KOPT-K1 (cell line): Measurements from ENCODE around the gene PARM1.

Experiments
- H3K27ac ChIP-seq: fragments of 200-600 bp; sonication (generic); 2 replicates; pipeline ENCODE4 v1.5.1; 2016; ENCODE audit warnings: antibody characterized with exemption, mild to moderate bottlenecking, low read depth, low read length; ENCODE audit not compliant: poor library complexity, severe bottlenecking
- H3K36me3 ChIP-seq: fragments of 200-600 bp; sonication (generic); 2 replicates; pipeline ENCODE4 v1.5.1; 2017; ENCODE audit warnings: antibody characterized with exemption, mild to moderate bottlenecking, low read length, moderate library complexity; ENCODE audit not compliant: insufficient read depth
- H3K9me3 ChIP-seq: fragments of 200-600 bp; sonication (generic); 2 replicates; pipeline ENCODE4 v1.5.1; 2017; ENCODE audit warnings: antibody characterized with exemption, low read length, mild to moderate bottlenecking; ENCODE audit not compliant: insufficient read depth, poor library complexity, severe bottlenecking

PARM1 gene

DNA sequence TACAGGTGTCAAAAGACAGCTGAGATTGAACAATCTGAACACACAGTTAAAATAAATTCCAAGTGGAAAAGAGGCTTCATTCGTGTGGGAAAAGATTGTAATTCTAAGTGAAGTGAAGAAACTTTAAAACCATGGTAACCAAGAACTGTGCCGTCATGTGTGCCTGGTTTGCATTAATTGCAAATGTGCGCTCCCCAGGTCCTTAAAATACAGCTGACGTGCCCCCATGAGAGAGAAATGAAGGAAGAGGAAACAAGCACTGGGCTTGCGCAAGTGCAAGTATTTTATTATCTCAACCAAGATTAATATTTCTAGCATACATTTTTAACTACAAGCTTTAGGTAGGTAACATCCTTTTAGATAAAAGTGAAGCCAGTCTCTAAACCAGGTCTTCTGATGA is 92.5 kb downstream of the PARM1 start:
- Histone ChIP-seq H3K9me3 (no peaks in the 10 kb centered on the region), H3K27ac (no peak overlapping the region), H3K36me3 (no peaks in the 10 kb centered on the region)

DNA sequence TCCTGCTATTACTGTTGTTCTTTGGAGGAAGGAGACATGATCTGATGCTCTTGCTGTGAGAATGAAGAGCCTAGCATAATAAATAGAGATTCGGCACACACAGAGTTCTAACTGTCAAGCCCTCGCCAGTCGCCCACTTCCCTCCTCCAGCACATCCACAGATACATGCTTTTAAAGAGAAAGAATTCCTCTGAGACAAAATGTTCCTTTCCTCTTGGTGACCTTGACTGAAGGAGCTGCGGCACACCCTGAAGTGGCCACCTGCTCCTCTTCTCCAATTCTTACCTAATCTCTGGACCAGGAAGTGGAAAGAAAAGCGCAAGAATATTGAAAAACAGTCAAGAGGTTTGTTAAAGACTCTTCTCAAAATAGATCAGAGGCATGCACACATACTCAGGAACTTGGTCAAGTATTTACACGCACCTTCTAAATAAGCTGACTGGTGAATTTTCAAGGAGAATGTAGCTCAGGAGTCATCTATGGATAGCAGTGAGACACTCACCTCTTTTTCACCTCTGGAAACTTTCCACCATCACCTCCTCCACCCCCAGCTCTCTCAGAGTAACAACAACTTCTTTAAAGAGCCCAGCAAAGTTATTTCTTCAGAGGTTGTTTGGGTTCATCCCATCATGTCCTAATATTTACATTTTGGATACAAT is 95.4 kb downstream of the PARM1 start:
- Histone ChIP-seq H3K27ac (no peak overlapping the region), H3K36me3 (no peaks in the 10 kb centered on the region), H3K9me3 (no peaks in the 10 kb centered on the region)

DNA sequence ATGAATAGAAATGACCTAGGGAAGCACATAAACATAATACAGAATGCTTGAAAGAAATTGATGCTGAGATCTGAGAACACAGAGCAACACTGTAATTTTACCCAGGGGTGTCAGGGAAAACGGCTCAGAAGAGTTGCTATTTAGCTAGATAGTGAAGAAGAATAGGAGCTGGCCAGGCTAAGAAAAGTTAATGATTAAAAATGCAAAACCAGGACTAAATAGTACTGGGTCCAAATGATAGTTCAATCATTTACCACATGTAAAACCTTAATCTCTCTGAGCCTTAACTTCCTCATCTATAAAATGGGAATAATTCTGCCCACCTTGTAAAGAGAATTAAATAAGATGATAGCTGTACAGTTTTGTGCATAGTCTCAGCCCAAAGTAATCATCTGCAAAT is 97.1 kb downstream of the PARM1 start:
- Histone ChIP-seq H3K36me3 (no peaks in the 10 kb centered on the region), H3K9me3 (no peaks in the 10 kb centered on the region), H3K27ac (no peak overlapping the region)

DNA sequence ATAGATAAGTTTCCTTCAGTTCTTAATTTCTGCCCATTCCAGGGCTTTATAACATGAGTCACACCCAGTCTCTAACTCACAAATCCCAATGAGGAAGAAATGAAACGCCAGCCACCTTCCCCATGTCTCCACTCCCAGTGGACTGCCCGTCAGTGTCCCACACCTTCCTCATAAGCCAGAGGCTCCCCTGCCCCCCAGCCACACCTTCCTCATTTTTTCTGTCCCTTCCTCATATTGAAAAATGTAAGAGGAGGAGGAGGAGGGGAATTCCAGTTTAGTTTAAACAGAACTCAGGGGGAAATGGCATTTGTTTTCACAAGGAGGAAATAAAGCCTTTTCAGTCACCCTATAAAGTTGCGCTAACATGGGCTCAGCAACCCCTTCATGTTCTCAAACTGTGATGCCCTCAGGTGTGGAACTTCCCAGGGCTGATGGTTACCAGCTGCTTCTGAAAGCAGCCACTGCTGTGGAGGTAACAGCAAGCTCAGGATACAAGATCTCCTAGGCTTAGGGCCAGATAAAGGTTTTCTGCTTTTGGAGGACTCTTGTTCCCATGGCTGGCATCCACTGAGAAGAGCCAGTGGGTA is 97.8 kb downstream of the PARM1 start:
- Histone ChIP-seq H3K36me3 (no peaks in the 10 kb centered on the region), H3K9me3 (no peaks in the 10 kb centered on the region), H3K27ac (no peak overlapping the region)

DNA sequence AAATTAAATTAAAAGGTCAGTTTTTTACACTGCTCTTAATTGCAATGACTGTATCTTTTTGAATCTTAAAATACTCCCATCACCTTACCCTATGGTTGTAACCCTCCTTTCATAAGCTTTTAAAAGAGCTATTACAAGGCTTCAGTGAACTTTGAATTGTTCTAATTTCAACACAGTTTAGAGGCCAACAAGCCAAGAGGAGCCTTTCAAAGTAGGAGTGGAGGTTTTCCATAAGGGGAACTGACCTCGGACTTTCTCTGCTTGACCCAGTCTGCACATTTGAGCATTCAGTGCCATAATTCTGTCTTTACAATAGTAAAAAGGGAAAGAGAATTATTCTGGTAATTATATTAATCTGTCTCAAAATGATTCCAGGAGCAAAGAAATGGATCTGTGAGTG is 98.9 kb downstream of the PARM1 start:
- H3K27ac ChIP-seq = no peak overlapping the region
- no peaks in the 10 kb centered on the region for H3K36me3 ChIP-seq
- H3K9me3 ChIP-seq = no peaks in the 10 kb centered on the region

DNA sequence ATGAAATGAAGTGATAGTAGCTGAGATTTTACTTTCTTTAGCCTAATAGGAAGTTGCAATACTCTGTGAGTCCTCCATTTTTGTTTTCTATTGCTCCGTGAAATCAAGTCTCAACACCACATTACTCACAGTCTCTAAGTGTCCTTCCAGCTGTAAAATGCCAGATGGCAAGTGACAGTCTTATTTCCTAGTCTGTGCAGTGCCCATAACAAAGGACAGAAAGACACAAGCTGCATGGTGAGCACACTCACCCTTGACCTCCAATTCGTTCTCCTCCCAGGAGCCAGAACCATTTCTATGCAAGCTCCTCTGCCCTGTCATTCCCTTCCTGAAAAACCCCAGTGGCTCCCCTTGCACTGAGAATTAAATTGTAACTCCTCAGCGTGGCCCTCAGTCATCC is 101.6 kb downstream of the PARM1 start:
- no peak overlapping the region for H3K27ac ChIP-seq
- H3K9me3 ChIP-seq = no peaks in the 10 kb centered on the region
- no peaks in the 10 kb centered on the region for H3K36me3 ChIP-seq

DNA sequence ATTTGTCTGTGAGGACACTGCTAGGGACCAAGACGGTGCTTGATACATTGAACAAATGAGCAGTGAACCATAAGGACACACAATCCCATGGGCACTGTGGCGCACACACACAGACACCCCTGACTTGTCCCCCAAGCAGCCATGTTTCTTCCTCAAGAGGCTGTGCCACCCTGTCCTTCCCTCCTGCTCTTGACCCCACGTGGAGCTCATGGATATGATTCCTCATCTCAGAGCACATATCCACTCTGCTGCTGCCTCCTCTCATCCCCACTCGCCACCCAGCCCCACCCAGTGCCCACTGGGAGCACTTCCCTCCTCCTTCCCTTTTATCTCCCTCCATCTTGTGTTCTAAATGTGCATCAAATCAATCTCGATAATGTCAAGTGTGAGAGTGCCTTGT is 102.4 kb downstream of the PARM1 start:
- Histone ChIP-seq H3K9me3 (no peaks in the 10 kb centered on the region), H3K27ac (no peak overlapping the region), H3K36me3 (no peaks in the 10 kb centered on the region)

DNA sequence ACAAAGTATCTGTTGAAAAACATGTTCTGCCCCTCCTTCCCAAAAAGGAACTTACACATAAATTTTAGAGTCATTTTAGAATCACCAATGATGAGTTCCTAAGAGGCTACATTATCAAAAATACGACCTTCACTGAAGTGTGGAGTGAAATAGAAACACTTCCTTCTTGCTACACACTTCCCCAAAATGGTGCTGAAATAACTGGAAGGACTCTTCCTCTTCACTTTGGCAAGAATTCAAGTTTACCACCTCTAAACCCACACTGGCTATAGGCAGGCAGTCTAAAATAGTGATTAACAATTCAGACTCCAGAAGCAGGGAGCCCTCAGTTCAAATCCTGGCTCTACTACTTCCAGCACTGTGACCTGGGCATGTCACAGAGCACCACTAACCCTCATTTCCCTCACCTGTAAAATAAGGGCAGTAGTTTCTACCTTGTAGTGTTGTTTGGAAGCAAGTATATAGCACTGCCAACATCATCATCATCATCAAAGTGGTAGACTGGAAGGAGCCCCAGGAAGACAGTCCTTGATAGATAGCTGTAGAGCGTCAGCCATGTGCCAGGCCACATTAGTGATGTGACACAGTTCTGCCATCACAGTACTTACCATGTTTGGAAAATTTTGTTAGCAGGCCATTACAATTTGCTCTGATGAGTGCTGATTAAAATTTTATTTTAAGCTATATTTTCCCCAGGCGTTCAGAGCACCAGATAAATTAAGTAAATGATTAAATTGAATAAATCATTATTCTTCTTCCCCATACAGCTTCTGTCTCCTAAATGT is 103.3 kb downstream of the PARM1 start:
- Histone ChIP-seq H3K9me3 (no peaks in the 10 kb centered on the region), H3K36me3 (no peaks in the 10 kb centered on the region), H3K27ac (no peak overlapping the region)

DNA sequence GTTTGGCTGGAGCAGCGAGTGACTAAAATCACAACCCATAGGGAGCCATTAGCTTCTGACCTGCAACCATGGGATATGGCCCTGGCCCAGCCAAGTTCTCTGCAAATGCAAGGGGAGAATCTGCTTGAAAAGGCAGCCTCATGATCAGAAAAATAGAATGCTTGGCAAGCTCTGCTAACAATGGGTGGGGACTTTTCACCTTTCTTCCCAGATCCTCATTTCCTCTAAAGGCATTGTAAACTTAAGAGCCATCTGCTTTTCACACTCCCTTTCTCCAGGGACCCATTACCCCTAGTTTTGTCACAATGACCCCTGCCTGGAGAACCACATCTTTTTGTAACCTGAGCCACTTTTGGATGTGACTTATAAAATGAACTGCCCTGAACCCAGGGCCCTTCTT is 104.3 kb downstream of the PARM1 start:
- Histone ChIP-seq H3K9me3 (no peaks in the 10 kb centered on the region), H3K27ac (no peak overlapping the region), H3K36me3 (no peaks in the 10 kb centered on the region)

DNA sequence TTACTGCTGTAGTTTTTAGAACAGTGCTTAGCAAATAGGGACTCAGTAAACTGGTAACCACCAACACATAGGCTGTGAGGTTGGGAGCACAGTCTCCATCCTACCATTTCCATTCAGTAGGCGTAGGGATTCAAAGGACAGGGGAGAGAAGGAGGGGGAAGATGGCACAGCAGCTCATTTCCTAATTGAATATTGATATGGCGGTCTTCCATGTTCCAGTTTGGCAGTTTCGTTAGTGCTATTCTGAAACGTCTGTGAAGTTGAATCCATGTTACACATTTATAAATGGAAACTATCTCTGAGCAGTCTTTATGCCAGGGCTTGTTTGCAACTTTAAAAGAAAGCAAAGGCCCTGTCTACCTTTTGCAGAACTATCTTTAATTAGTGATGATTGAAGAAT is 105.5 kb downstream of the PARM1 start:
- Histone ChIP-seq H3K36me3 (no peaks in the 10 kb centered on the region), H3K9me3 (no peaks in the 10 kb centered on the region), H3K27ac (no peak overlapping the region)

DNA sequence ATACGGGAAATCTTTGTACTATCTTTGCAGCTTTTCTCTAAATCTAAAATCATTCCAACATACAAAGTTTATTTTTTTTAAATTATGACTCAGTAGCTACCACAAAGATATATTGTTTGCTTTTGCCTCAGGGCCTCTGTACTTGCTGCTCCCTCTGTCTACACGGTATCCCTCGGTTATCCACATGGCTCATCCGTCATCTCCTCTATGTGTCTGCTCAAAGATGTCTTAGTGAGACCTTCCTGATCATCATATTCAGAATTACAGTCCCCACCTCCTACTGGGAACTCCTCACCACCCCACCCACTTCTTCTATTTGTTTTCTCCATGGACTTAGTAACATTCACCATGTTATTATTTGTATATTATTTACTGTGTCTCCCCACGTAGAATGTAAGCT is 107.8 kb downstream of the PARM1 start:
- Histone ChIP-seq H3K36me3 (no peaks in the 10 kb centered on the region), H3K27ac (no peak overlapping the region), H3K9me3 (no peaks in the 10 kb centered on the region)

DNA sequence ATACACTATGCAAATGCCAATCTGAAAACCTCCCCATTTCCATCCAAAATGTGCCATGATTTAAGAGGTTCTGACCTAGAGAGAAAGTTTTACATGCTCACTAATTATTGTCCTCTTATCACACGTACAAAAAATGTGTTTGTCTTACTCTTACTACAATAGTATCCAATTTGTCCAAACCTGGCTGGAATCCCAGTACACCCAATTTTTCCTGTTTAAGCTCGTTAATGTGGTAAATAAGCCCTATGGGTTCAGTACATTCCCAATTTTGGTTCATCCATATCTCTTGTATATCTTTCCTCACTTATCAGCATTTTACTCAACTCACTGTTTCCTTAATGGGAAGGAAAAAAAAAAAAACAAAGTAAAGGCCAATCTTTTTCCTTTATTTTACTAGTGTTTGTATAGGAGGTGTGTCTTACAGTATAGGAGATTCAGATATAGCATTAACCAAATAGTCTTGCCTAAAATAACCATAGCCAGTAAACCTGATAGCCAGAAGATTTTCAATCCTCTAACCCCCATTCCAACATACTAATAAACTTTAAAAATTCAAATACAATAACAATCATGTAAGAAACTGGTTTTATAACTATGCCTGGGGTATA is 109.8 kb downstream of the PARM1 start:
- H3K36me3 ChIP-seq = no peaks in the 10 kb centered on the region
- no peak overlapping the region for H3K27ac ChIP-seq
- H3K9me3 ChIP-seq = no peaks in the 10 kb centered on the region

DNA sequence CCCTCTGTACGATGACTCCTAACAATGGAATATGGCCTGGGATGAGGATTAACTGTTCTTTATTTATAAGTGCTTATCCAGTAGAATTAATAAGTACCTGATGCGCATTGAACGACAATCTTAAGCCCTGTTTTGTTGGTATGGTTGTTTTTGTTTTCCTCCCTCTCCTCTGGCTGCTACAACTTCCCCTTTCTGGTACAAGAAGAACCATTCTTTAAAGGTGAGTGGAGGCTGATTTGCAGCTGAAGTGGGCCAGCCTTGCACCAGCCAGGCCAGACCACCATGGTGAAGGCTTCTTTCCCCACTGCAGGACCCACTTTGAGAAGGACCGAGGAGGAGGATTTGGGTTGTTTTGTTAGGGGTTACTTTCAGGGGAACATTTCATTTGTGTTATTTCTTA is 113.3 kb downstream of the PARM1 start:
- H3K9me3 ChIP-seq = no peaks in the 10 kb centered on the region
- no peaks in the 10 kb centered on the region for H3K36me3 ChIP-seq
- no peak overlapping the region for H3K27ac ChIP-seq

DNA sequence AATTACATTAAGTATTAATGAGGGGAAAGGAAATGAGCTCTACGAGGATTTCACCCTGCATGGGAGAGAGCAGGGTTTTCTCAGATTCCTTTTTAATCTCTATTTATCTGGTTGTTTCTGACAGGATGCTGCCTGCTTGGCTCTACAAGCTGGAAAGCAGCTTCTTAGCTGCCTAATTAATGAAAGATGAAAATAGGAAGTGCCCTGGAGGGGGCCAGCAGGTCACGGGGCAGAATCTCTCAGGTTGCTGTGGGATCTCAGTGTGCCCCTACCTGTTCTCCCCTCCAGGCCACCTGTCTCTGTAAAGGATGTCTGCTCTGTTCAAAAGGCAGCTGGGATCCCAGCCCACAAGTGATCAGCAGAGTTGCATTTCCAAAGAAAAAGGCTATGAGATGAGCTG is 113.7 kb downstream of the PARM1 start:
- H3K27ac ChIP-seq = no peak overlapping the region
- no peaks in the 10 kb centered on the region for H3K36me3 ChIP-seq

DNA sequence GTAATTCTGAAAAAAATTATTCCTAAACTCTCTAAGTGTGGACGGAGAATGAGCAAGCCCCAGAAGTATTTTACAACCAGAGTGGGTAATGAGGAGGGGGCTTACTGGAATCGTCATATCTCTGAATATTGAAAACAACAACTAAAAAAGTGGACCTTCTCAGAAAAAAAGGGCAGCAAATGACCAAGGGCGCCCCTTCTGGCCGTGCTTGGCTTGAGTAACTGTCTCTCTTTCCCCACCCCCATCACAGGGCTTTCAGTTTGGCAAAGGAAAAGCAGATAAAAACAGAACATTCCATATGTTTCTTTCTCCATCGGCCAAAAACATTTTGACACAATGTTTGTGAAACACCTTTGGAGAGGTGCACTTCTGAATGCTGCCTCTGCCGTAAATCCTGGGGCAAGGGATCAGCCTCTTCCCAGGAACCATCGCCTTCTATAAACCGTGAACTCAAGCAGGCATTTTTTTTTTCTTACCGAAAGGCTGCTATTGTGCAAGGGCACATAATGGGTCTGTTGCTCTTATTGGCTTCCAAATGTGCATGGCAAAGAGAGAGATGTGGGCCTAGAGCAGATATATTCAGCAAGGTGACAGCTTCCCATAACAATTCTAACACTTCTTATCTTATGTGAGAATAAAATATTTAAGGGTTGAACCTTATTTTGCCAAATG is 115.4 kb downstream of the PARM1 start:
- Histone ChIP-seq H3K27ac (no peak overlapping the region), H3K36me3 (no peaks in the 10 kb centered on the region), H3K9me3 (no peaks in the 10 kb centered on the region)

More for the DNA sequence above, 113.7 kb downstream of the PARM1 start:
- H3K9me3 ChIP-seq = no peaks in the 10 kb centered on the region
